GM18526 (cell line): Measurements from ENCODE around the gene LYRM1.

ENCODE experiments used
- POLR2A ChIP-seq: IDR thresholded peaks from 3 replicates; pipeline ENCODE4 v1.6.1; 2011; ENCODE audit not compliant: insufficient read length; ENCODE audit errors: extremely low read depth

LYRM1 gene

DNA sequence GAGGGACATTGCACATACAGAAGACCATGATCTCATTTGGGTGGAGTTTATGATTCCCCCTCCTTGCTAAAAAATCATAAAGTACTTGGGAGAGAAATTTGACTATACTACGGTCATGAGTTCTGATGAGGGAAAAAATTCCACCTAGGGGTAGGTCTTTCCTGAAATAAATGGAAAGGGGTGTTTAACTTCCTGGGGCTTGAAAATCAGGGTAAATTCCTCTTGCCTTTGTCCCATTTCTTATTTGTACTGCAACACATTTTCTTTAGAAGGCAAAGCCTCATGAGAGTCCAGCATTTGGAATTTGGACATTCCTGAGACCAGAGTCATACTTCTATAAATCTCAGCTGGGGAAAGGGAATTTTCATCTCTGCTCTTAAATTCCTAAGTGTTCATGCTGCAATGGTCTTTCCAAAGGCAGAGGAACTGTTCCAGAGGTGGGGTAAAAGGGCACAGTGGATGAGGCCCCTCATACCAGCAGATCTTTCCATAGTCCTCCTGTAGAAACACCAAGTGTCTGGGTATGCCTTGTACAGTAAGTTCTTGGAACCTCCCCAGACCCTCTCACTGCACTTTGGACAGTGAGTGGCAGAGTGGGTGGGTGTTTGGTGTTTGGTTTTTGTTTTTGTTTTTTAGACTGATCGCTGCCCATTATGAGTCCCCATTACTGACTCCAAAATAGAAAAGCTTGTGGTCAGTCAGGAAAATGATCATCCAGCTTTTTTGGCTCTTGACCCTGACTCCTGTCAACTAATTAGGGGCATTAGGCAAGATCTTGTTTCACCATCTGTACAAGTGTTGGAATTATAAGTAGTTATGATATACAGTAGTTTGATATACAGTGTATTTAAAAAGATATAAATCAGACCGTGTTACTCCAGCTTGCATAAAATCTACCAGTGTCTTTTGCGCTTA is 6.0 kb downstream of the LYRM1 start:
- TF ChIP-seq POLR2A: no peak

- TF ChIP-seq POLR2A: no peak
These were observed 10.3 kb downstream of the LYRM1 start for GRCh38 chr16:20910781-20911321.

GRCh38 chr16:20911361-20911760 is 10.8 kb downstream of the LYRM1 start:
- TF ChIP-seq POLR2A: no peak

GRCh38 chr16:20916289-20916688 is 15.7 kb downstream of the LYRM1 start:
- no peak for TF ChIP-seq POLR2A

DNA sequence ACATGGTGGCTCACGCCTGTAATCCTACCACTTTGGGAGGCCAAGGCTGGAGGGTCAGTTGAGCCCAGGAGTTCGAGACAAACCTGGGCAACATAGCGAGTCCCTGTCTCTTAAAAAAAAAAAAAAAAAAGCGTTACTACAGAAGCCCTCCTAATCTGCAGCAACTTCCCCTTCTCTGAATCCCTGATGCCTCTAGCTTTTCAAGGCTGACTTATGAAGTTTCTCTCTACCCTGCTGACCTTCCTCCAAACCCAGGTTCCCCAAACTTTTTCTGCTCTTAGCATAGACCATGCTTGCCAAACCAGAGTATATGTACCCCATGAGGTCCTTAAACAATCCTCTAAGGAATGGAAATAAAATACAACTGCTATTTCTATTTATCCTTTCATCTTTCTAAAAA is 16.4 kb downstream of the LYRM1 start:
- TF ChIP-seq POLR2A: no peak

GRCh38 chr16:20918486-20919239 is 18.1 kb downstream of the LYRM1 start:
- no peak for TF ChIP-seq POLR2A

DNA sequence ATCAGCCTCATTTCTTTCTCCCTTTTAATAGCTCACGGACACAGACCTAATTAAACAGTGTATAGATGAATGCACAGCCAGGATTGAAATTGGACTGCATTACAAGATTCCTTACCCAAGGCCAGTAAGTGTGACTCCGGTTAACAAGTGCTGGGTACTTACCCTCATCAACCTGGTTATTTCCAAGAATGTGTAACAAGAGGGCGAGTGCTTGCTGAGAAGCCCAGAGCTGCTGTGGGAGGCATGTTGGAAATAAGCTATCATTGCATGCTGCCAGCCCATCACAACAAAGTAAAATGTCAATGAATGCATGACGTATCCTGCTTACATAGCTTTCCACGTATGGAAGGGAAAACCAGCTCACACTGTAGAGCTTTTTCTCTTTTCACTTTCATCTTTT is 19.5 kb downstream of the LYRM1 start:
- no peak for TF ChIP-seq POLR2A

- TF ChIP-seq POLR2A: no peak
These were observed 20.2 kb downstream of the LYRM1 start for GRCh38 chr16:20920799-20921198.

DNA sequence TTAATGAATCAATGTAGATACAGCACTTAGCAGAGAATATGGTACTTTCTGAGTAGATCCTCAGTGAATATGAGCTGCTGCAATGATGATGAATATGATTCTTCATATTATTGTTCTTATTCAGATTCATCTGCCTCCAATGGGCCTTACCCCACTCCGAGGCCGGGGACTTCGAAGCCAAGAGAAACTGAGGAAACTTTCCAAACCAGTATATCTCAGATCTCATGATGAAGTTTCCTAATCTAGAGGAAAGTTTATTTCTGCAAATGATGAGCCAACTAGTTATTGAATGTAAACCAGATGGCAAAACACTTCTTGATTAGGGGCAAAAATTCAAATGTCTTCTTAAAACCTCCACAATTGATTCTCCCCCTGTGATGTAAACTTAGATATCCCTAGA is 23.3 kb downstream of the LYRM1 start:
- no peak for TF ChIP-seq POLR2A

DNA sequence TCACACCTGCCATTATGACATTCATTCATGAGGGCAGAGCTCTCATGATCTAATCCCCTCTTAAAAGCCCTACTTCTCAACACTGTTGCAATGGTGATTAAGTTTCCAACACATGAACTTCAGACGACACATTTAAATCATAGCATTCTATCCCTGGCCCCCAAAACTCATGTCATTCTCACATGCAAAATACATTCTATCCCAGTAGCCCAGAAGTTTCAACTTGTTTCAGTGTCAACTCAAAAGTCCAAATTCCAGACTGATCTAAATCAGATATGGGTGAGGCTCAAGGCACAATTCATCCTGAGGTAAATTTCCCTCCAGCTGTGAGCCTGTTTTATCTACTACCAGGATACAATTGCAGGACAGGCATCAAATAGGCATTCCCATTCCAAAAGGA is 25.2 kb downstream of the LYRM1 start:
- no peak for TF ChIP-seq POLR2A

DNA sequence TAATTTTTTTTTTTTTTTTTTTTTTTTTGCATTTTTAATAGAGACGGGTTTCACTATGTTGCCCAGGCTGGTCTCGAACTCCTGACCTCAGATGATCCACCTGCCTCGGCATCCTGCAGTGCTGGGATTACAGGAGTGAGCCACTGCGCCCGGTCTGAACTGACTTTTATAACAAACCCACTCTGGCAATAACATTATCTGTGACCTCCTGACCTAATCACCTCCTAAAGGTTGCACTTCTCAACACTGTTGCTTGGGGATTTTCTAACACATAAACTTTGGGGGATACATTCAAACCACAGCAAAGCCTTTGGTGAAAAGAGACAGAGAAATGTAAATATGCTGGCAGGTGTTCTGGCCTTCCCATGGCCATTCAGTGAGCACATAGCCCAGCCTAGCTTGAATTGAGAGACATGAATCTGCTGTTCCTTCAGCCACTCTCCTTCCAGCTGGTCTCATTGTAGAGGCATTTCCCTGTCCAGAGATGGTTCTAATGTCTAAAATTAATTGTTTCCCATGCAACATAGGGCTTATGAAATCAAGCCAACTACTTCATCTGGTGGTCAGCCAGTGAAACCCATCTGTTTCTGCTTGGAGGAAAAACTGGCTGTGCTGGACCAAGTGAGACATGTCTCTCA is 28.3 kb downstream of the LYRM1 start:
- TF ChIP-seq POLR2A: no peak

DNA sequence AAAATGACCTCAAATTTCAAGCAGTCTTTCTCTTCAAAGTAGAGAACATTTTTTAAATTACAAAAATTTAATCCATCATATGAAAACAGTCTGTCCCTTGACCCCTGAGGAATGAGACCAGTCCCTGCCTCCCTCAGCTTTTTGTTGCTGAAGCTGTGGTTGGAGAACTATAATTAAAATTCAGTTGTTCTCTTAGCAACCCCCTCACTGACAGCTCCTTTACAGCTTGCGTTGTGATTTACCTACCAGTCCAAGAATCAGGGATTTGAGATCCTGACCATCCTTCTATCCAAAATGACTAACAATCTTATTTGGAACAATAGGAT is 29.8 kb downstream of the LYRM1 start:
- TF ChIP-seq POLR2A: no peak

- no peak for TF ChIP-seq POLR2A
These were observed 30.6 kb downstream of the LYRM1 start for GRCh38 chr16:20931066-20931600.

- no peak for TF ChIP-seq POLR2A
These were observed 33.0 kb downstream of the LYRM1 start for GRCh38 chr16:20933589-20933988.

DNA sequence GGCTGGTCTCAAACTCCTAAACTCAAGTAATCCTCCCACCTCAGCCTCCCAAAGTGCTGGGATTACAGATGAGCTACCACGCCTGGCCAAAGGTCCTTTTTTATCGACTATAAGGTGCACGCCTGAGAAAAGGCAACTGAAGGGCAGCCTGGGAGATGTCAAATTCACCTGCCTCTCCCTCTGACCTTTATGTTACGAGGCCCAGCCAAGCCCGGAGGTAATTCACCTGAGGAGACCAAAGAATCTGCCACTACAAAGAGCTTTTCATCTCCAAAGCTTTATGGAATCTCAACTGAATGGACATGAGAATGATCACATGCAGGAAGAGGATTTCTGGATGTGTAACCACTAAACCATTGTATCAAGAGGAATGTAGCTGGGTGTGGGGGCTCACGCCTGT is 37.2 kb downstream of the LYRM1 start:
- no peak for TF ChIP-seq POLR2A
